Left ventricle myocardium inferior (tissue), 1 donor: ENCODE data around the gene HLTF. TPM values are rescaled to one million over a fixed set of nuclear protein-coding genes. Genes with fewer than 3 reads are reported as not detected.

Source experiments
- DNase-seq: peaks from one replicate; pipeline ENCODE4 v3.0.0-alpha.2; 2020
- H3K27ac ChIP-seq: fragments of 200-600 bp; replicated peaks from 2 replicates; pipeline ENCODE4 v1.8.0; 2021
- H3K27me3 ChIP-seq: fragments of 200-600 bp; 2 replicates; pipeline ENCODE4 v1.8.0; 2021; ENCODE audit warnings: low read depth
- H3K36me3 ChIP-seq: fragments of 200-600 bp; 2 replicates; pipeline ENCODE4 v1.8.0; 2021
- H3K4me1 ChIP-seq: fragments of 200-600 bp; 2 replicates; pipeline ENCODE4 v1.8.0; 2021
- H3K4me3 ChIP-seq: fragments of 200-600 bp; 2 replicates; pipeline ENCODE4 v1.8.0; 2021; ENCODE audit warnings: mild to moderate bottlenecking, moderate library complexity
- H3K9me3 ChIP-seq: fragments of 200-600 bp; replicated peaks from 2 replicates; pipeline ENCODE4 v1.8.0; 2021
- CTCF ChIP-seq: fragments of 200-600 bp; IDR thresholded peaks from 2 replicates; pipeline ENCODE4 v1.8.0; 2021; ENCODE audit warnings: antibody characterized with exemption, mild to moderate bottlenecking, borderline replicate concordance
- intact Hi-C: fragments of 100-400 bp; cut with micrococcal nuclease; formaldehyde crosslinking; loops from one replicate; pipeline ENCODE4 v1.11.0; 2022
- total RNA-seq: library from RNA; stranded (reverse); fragmentation: NEBNext Ultra II Directional; extraction: Animal tissue kit (Norgen Biotek cat#: 25700); gene quantifications from one replicate; pipeline ENCODE4 v1.2.1, GENCODE V29; 2021
- donor health status: DM: no; HTN: yes; CAD: no; lungs with severe emphysema.

HLTF gene
- total RNA-seq, 1 donor from 2014 or later, result 27.4 TPM

DNA sequence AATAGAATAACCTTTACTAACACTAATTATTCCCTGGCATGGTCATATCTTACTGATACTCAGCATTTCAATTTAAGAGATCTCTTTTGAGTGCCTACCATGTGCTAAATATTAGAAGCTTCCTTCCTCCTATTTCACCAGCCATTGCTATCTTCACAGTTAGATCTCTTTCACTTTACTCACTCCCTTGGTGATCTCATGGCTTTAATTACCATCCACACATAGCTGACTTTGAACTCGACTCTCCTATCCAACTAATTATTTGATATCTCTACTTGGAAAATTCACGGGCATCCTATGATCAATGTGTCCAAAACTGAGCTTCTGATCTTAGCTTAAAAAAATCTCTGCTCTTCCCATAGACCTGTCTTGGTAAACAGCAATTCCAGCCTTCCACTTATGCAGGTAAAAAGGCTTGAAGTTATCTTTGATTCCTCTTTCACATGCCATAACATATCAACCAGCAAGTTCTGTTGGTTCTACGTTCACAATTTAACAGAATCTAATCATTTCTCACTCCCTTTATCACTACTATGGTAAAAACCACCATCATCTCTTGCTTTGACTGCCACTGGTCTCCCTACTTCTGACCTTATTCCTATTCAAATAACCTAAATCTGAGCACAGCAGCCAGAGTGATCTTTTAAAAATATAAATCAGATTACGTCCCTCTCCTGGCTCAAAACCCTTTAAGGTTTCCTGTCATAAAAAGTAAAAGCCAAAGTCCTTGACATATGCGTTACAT, 41.8 kb downstream of the HLTF start:
- Histone ChIP-seq H3K4me3 (no peak overlapping the region), H3K36me3 (peaks cover 68% of the 10 kb centered on the region), H3K27me3 (no peaks in the 10 kb centered on the region), H3K27ac (no peak overlapping the region), H3K9me3 (no peaks in the 10 kb centered on the region), H3K4me1 (no peaks in the 10 kb centered on the region)
- no peak for TF ChIP-seq CTCF
- DNase-seq, result no peak
- intact Hi-C loops, result no loop called here

- DNase-seq, result no peak
- H3K27me3 ChIP-seq, result no peaks in the 10 kb centered on the region
- TF ChIP-seq CTCF, result no peak
- H3K36me3 ChIP-seq, result peaks cover 70% of the 10 kb centered on the region
- no peaks in the 10 kb centered on the region for H3K4me1 ChIP-seq
- intact Hi-C loops, result no loop called here
- no peak overlapping the region for H3K27ac ChIP-seq
- H3K9me3 ChIP-seq, result no peaks in the 10 kb centered on the region
- H3K4me3 ChIP-seq, result no peak overlapping the region
Measured at GRCh38 chr3:149042789-149043386, 43.4 kb downstream of the HLTF start.

DNA sequence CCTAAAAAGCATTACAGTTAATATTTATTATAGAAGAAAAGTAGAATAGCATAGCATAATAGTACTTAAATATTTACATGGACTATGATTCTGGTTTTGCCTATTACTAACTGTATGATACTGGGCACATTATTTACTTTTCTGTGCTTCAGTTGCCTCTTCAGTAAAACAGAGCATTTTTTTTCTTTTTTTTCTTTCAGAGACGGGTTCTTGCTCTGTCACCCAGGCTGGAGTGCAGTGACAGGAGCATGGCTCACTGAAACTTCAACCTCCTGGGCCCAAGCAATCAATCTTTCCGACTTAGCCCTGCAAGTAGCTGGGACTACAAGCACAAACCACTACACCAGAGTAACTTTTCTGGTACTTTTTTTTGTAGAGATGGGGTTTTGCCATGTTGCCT, 48.0 kb downstream of the HLTF start:
- H3K27ac ChIP-seq, result no peak overlapping the region
- H3K4me1 ChIP-seq, result no peaks in the 10 kb centered on the region
- intact Hi-C loops, result no loop called here
- no peak for DNase-seq
- H3K4me3 ChIP-seq, result no peak overlapping the region
- peaks cover 70% of the 10 kb centered on the region for H3K36me3 ChIP-seq
- no peaks in the 10 kb centered on the region for H3K27me3 ChIP-seq
- TF ChIP-seq CTCF, result no peak
- no peaks in the 10 kb centered on the region for H3K9me3 ChIP-seq

DNA sequence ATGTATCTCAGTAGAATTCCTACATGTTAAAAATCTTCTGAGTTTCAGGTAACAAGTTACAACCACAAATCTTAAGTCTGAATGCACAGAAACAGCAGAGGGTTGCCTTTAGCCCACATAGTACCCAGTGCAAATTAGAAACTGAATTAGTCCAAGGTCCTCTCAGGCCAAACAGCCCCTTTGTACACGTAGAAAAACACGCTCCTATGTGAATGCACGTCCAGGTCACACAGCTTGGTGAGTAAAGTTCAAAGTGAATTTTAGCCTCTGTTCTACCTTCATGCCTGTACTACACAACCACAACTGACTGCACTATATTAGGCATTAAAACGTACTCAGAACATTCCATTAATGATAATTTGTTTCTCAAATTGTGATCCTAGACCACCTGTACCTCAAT, 48.6 kb downstream of the HLTF start:
- Histone ChIP-seq H3K9me3 (no peaks in the 10 kb centered on the region), H3K4me1 (no peaks in the 10 kb centered on the region), H3K4me3 (no peak overlapping the region), H3K36me3 (peaks cover 75% of the 10 kb centered on the region), H3K27ac (no peak overlapping the region), H3K27me3 (no peaks in the 10 kb centered on the region)
- intact Hi-C loops, result no loop called here
- no peak for DNase-seq
- no peak for TF ChIP-seq CTCF

GRCh38 chr3:149031096-149031495, 55.2 kb downstream of the HLTF start:
- Histone ChIP-seq H3K27me3 (no peaks in the 10 kb centered on the region), H3K4me1 (peaks cover 8% of the 10 kb centered on the region), H3K27ac (no peak overlapping the region), H3K9me3 (no peaks in the 10 kb centered on the region), H3K4me3 (no peak overlapping the region), H3K36me3 (peaks cover 71% of the 10 kb centered on the region)
- no peak for DNase-seq
- intact Hi-C loops, result no loop called here
- TF ChIP-seq CTCF, result no peak
